Neuronal stem cell (in vitro differentiated cells): ENCODE results near the gene PKP3.

Experiments
- DNase-seq: peaks from one replicate; pipeline ENCODE4 v3.0.0-alpha.2; 2013; ENCODE audit warnings: low spot score
- H2AFZ ChIP-seq: one replicate; pipeline ENCODE4 v1.6.1; 2013; ENCODE audit warnings: mild to moderate bottlenecking, low read length, inconsistent platforms
- H2AK5ac ChIP-seq: 2 replicates; pipeline ENCODE4 v1.6.1; 2013; ENCODE audit warnings: low read depth, mild to moderate bottlenecking, inconsistent platforms, low read length, moderate library complexity, mixed read lengths
- H2BK120ac ChIP-seq: 2 replicates; pipeline ENCODE4 v1.6.1; 2013; ENCODE audit warnings: low read depth, mild to moderate bottlenecking, inconsistent platforms, low read length, moderate library complexity, mixed read lengths
- H2BK12ac ChIP-seq: one replicate; pipeline ENCODE4 v1.6.1; 2013; ENCODE audit warnings: low read length, inconsistent platforms
- H2BK15ac ChIP-seq: 2 replicates; pipeline ENCODE4 v1.6.1; 2013; ENCODE audit warnings: mild to moderate bottlenecking, low read length, inconsistent platforms, mixed read lengths
- H2BK5ac ChIP-seq: one replicate; pipeline ENCODE4 v1.6.1; 2013; ENCODE audit warnings: inconsistent platforms, mild to moderate bottlenecking, low read length, moderate library complexity
- H3K14ac ChIP-seq: one replicate; pipeline ENCODE4 v1.6.1; 2013; ENCODE audit warnings: low read length, inconsistent platforms
- H3K18ac ChIP-seq: 2 replicates; pipeline ENCODE4 v1.6.1; 2013; ENCODE audit warnings: low read length, inconsistent platforms
- H3K23ac ChIP-seq: 2 replicates; pipeline ENCODE4 v1.6.1; 2013; ENCODE audit warnings: low read depth, mild to moderate bottlenecking, mixed read lengths, low read length, inconsistent platforms; ENCODE audit not compliant: poor library complexity
- H3K27ac ChIP-seq: replicated peaks from 3 replicates; pipeline ENCODE4 v1.5.1; 2013; ENCODE audit warnings: low read length, inconsistent platforms
- H3K27me3 ChIP-seq, 3 experiments: 2 replicates each; pipeline ENCODE4 v1.6.1; 2013; ENCODE audit warnings: low read length in 3 of 3, mild to moderate bottlenecking in 2 of 3, inconsistent platforms in 1 of 3, low read depth in 1 of 3, mixed read lengths in 1 of 3, moderate library complexity in 1 of 3; ENCODE audit not compliant: control insufficient read depth in 3 of 3, insufficient read depth in 3 of 3
- H3K36me3 ChIP-seq, 2 donors: replicated peaks in 1 of 2; 2 replicates each; pipeline ENCODE4 v1.6.1; 2013; ENCODE audit warnings: low read length in 2 of 2; ENCODE audit not compliant: control insufficient read depth in 2 of 2, insufficient read depth in 2 of 2
- H3K4ac ChIP-seq: 2 replicates; pipeline ENCODE4 v1.6.1; 2013; ENCODE audit warnings: inconsistent platforms, mild to moderate bottlenecking, low read length, moderate library complexity
- H3K4me1 ChIP-seq, 2 donors: 1 replicate in 1 of 2; 2 replicates in 1 of 2; pipeline ENCODE4 v1.6.1; 2013; ENCODE audit warnings: low read length in 2 of 2, low read depth in 1 of 2; ENCODE audit not compliant: control insufficient read depth in 2 of 2, insufficient read depth in 1 of 2
- H3K4me2 ChIP-seq: one replicate; pipeline ENCODE4 v1.6.1; 2013; ENCODE audit warnings: mild to moderate bottlenecking, low read length, inconsistent platforms; ENCODE audit not compliant: insufficient read depth, poor library complexity, severe bottlenecking
- H3K4me3 ChIP-seq, 2 donors: 2 replicates each; pipeline ENCODE4 v1.5.1; 2013; ENCODE audit warnings: low read length in 2 of 2, mild to moderate bottlenecking in 2 of 2, inconsistent platforms in 1 of 2, moderate library complexity in 1 of 2
- H3K79me1 ChIP-seq: one replicate; pipeline ENCODE4 v1.6.1; 2013; ENCODE audit warnings: low read depth, mild to moderate bottlenecking, inconsistent platforms, low read length, moderate library complexity
- H3K9ac ChIP-seq: one replicate; pipeline ENCODE4 v1.6.1; 2013; ENCODE audit warnings: mild to moderate bottlenecking, low read depth, low read length, inconsistent platforms; ENCODE audit not compliant: poor library complexity
- H3K9me3 ChIP-seq, 2 donors: replicated peaks in 1 of 2; 2 replicates each; pipeline versions ENCODE3 to v1.6.1; 2013; ENCODE audit warnings: low read length in 2 of 2, mild to moderate bottlenecking in 2 of 2, inconsistent platforms in 1 of 2, low read depth in 1 of 2, mixed read lengths in 1 of 2, moderate library complexity in 1 of 2; ENCODE audit not compliant: control insufficient read depth in 2 of 2, insufficient read depth in 1 of 2
- H4K8ac ChIP-seq: one replicate; pipeline ENCODE4 v1.6.1; 2013; ENCODE audit warnings: low read depth, mild to moderate bottlenecking, inconsistent platforms, low read length, moderate library complexity
- H4K91ac ChIP-seq: one replicate; pipeline ENCODE4 v1.6.1; 2013; ENCODE audit warnings: low read length, low read depth, mild to moderate bottlenecking, inconsistent platforms; ENCODE audit not compliant: poor library complexity
- WGBS, 2 donors: extraction: QIAGEN DNeasy Blood & Tissue Kit; methylation state at CpG; one replicate each; pipeline ENCODE4 v1.1.7; 2013; ENCODE audit warnings: missing lambda C conversion rate in 2 of 2, mixed read lengths in 1 of 2; ENCODE audit not compliant: insufficient read length in 2 of 2, insufficient replicate concordance in 1 of 2; ENCODE audit errors: extremely low coverage in 2 of 2; 5-methylcytosine and 5-hydroxymethylcytosine counted together

The PKP3 gene

DNA sequence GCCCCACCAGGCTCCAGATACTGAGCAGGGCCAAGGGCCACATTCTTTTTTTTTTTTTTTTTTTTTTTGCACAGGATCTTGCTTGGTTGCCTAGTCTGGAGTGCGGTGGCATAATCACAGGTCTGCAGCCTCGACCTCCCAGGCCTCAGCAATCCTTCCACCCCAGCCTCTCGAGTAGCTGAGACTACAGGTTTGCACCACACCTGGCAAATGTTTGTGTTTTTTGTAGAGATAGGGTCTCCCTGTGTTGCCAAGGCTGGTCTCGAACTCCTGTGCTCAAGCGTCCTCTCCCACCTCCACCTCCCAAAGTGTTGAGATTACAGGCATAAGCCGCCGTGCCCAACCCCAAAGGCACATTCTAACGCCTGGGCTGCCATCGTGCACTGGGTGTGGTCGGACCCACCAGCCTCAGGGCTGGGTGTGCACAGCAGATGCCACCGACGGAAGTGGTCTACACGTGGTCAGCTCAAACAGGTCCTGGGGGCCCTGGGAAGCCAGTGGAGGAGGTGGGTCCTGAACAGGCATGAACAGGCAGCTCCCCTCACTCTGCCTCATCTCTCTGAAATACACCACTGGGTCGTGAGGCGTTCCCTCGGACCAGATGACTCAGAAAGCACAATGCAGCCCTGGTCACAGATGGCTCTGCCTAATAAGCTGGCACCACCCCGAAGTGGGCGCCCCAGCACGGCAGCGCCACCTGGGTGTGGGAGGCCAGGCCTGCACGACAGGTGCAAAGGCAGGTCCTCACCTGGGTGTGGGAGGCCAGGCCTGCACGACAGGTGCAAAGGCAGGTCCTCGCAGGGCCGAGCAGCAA lies 29.9 kb upstream of the PKP3 start:
- Histone ChIP-seq H2AFZ (no peak overlapping the region), H3K14ac (peak overlapping the region; percentile 44), H4K8ac (no peak overlapping the region), H3K4me2 (no peak overlapping the region), H2AK5ac (peak overlapping the region; percentile 93), H3K4me1 (peaks cover 7 to 10% of the 10 kb centered on the region in 2 donors), H3K18ac (peak overlapping the region; percentile 46), H3K23ac (peak overlapping the region; percentile 25), H2BK15ac (peak overlapping the region; percentile 32), H3K4me3 (peak overlapping the region in 1 of 2 donors; percentile 19), H3K9ac (peak overlapping the region; percentile 21), H3K36me3 (no peaks in the 10 kb centered on the region), H2BK5ac (peak overlapping the region; percentile 60), H3K27me3 (no peaks in the 10 kb centered on the region), H2BK12ac (peak overlapping the region; percentile 75), H4K91ac (no peak overlapping the region), H3K27ac (no peak overlapping the region), H3K4ac (peak overlapping the region; percentile 27), H3K79me1 (no peaks in the 10 kb centered on the region), H3K9me3 (peaks cover 18 to 19% of the 10 kb centered on the region in 2 donors), H2BK120ac (no peak overlapping the region)
- no CpG with 5 or more reads among the region's 24 CpGs for WGBS, 2 donors
- DNase-seq, result no peak

DNA sequence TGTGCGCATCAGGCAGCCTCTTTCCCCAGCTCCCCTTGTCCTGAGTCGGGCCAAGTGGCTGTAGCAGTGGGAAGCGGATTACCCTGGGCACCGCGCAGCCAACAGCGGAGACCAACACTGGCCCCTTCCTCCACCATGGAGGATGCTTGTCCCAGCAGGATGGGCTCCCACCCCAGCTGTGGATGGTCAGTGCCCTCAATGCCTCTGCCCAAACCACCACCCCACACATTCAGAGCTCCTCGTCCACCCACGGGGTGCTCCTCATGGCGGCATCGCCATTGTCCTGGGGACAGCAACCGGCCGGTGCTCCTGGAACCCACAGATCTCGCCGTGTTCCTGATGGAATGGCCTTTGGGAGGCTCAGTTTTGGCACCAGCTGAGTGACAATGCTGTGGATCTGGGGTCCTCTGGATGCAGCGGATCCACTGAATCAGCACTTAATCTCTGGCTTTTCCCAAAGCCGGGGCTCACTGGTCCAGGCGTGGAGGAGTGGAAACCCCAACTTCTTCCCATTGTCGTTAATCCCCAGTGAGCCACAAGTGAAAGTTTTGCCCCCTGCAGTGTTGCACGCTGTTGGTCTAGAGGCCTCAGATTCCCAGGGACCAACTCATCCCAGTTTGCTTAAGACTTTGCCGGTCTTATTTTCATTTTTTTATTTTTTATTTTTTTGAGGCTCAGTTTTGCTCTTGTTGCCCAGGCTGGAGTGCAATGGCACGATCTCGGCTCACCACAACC lies 28.9 kb upstream of the PKP3 start:
- H3K36me3 ChIP-seq, result no peaks in the 10 kb centered on the region
- peaks cover 7 to 10% of the 10 kb centered on the region in 2 donors for H3K4me1 ChIP-seq
- H2BK12ac ChIP-seq, result no peak overlapping the region
- no peak overlapping the region for H2AFZ ChIP-seq
- H3K14ac ChIP-seq, result no peak overlapping the region
- no peak overlapping the region for H4K8ac ChIP-seq
- H3K4ac ChIP-seq, result no peak overlapping the region
- H3K18ac ChIP-seq, result peak overlapping the region; percentile 87
- no peaks in the 10 kb centered on the region for H3K27me3 ChIP-seq
- H3K23ac ChIP-seq, result peak overlapping the region; percentile 80
- peak overlapping the region in 1 of 2 donors; percentile 51 for H3K4me3 ChIP-seq
- no peaks in the 10 kb centered on the region for H3K79me1 ChIP-seq
- no peak for DNase-seq
- WGBS, 2 donors, result no CpG with 5 or more reads among the region's 22 CpGs
- no peak overlapping the region for H3K9ac ChIP-seq
- no peak overlapping the region for H3K27ac ChIP-seq
- peak overlapping the region; percentile 93 for H2AK5ac ChIP-seq
- H4K91ac ChIP-seq, result no peak overlapping the region
- H3K4me2 ChIP-seq, result no peak overlapping the region
- H3K9me3 ChIP-seq, result peaks cover 16 to 18% of the 10 kb centered on the region in 2 donors
- H2BK120ac ChIP-seq, result no peak overlapping the region
- H2BK15ac ChIP-seq, result peak overlapping the region; percentile 71
- H2BK5ac ChIP-seq, result peak overlapping the region; percentile 60

DNA sequence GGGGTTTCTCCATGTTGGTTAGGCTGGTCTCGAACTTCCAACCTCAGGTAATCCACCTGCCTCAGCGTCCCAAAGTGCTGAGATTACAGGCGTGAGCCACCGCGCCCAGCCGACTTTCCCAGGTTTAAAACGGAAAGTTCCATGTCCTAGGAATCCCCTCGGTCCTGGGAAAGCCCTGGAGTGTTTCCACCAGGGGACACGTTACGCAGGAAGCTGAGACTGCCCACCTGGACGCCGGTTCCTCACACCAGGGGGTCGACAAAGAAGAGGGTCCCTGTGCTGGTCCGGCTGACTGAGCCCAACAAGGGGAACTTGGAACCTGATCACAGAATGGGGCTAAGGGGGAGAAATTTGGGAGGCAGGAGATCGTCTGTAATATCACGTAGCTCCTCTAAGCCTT lies 28.2 kb upstream of the PKP3 start:
- Histone ChIP-seq H2BK120ac (no peak overlapping the region), H3K79me1 (peaks cover 6% of the 10 kb centered on the region), H3K18ac (no peak overlapping the region), H2BK12ac (no peak overlapping the region), H4K8ac (no peak overlapping the region), H3K4me2 (no peak overlapping the region), H3K23ac (no peak overlapping the region), H3K9ac (no peak overlapping the region), H3K27ac (no peak overlapping the region), H3K4me3 (no peak overlapping the region), H2BK5ac (no peak overlapping the region), H2BK15ac (no peak overlapping the region), H3K4me1 (peaks cover 10 to 11% of the 10 kb centered on the region in 2 donors), H2AK5ac (no peak overlapping the region), H3K4ac (no peak overlapping the region), H3K27me3 (no peaks in the 10 kb centered on the region), H4K91ac (no peak overlapping the region), H3K36me3 (no peaks in the 10 kb centered on the region), H2AFZ (no peak overlapping the region), H3K14ac (no peak overlapping the region), H3K9me3 (peaks cover 9 to 12% of the 10 kb centered on the region in 2 donors)
- WGBS, 2 donors, result no CpG with 5 or more reads among the region's 16 CpGs
- no peak for DNase-seq

DNA sequence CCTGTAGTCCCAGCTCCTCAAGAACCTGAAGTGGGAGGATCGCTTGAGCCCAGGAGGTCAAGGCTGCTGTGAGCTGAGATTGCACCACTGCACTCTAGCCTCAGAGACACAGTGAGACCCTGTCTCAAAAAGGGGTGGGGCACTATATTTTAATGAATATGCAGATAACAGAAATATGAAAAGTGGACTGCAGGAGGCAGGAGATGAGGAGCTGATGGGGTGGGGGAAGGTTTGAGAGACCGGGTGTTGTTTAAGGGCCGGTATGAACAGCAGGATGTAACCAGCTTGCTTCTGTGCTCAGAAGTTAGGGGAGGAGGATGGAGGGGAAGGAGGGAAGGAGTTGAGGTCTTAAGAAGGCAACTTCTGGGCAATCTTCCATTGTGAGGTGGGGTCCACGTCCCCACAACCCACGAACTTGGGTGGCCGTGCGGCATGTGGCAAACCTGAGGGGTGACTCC lies 26.0 kb upstream of the PKP3 start:
- DNase-seq, result no peak
- H3K18ac ChIP-seq, result peak overlapping the region; percentile 97
- no peak overlapping the region for H2BK5ac ChIP-seq
- peak overlapping the region; percentile 7 for H2AK5ac ChIP-seq
- H2BK12ac ChIP-seq, result peak overlapping the region; percentile 3
- no peak overlapping the region for H3K27ac ChIP-seq
- no peak overlapping the region for H2BK120ac ChIP-seq
- peaks cover 11% of the 10 kb centered on the region in 2 donors for H3K4me1 ChIP-seq
- H3K9me3 ChIP-seq, result peaks cover 5 to 7% of the 10 kb centered on the region in 2 donors
- no peak overlapping the region for H2BK15ac ChIP-seq
- no peak overlapping the region for H4K91ac ChIP-seq
- peak overlapping the region; percentile 32 for H3K23ac ChIP-seq
- H3K27me3 ChIP-seq, result no peaks in the 10 kb centered on the region
- peaks cover 13% of the 10 kb centered on the region for H3K79me1 ChIP-seq
- H3K4me2 ChIP-seq, result peak overlapping the region; percentile 58
- no peak overlapping the region for H3K14ac ChIP-seq
- no peak overlapping the region for H3K4me3 ChIP-seq
- H4K8ac ChIP-seq, result no peak overlapping the region
- peaks cover 13 to 18% of the 10 kb centered on the region in 2 donors for H3K36me3 ChIP-seq
- no CpG with 5 or more reads among the region's 7 CpGs for WGBS, 2 donors
- H2AFZ ChIP-seq, result no peak overlapping the region
- no peak overlapping the region for H3K4ac ChIP-seq
- H3K9ac ChIP-seq, result peak overlapping the region; percentile 27
